GM23338 (cell line): ENCODE results near the gene TLE1. TPM values are rescaled to one million over a fixed set of nuclear protein-coding genes. Genes with fewer than 3 reads are reported as not detected.
A peak's percentile ranks its signal among the peaks of the same experiment; 100 is the strongest.

Experiments used
- ATAC-seq: fragments of 200-7000 bp; cut with Tn5 transposase; 3 replicates; pipeline ENCODE4 v1.9.1; 2020
- DNase-seq: peaks from one replicate; pipeline ENCODE4 v3.0.0-alpha.2; 2015; ENCODE audit warnings: low spot score
- H2AFZ ChIP-seq: fragments of 200-600 bp; sonication (generic); 2 replicates; pipeline ENCODE4 v1.8.0; 2016; ENCODE audit warnings: antibody characterized with exemption, mild to moderate bottlenecking, moderate library complexity
- H3F3A ChIP-seq: fragments of 200-600 bp; sonication (generic); replicated peaks from 2 replicates; pipeline ENCODE4 v1.8.0; 2017; ENCODE audit warnings: antibody characterized with exemption, mixed run types, low read depth
- H3K27ac ChIP-seq: fragments of 200-600 bp; sonication (generic); 2 replicates; pipeline ENCODE4 v1.6.1; 2016; ENCODE audit warnings: low read depth
- H3K27me3 ChIP-seq: fragments of 200-600 bp; sonication (generic); 2 replicates; pipeline ENCODE4 v1.8.0; 2016; ENCODE audit warnings: mild to moderate bottlenecking, mixed run types, moderate library complexity; ENCODE audit not compliant: insufficient read depth
- H3K36me3 ChIP-seq: fragments of 200-600 bp; sonication (generic); 2 replicates; pipeline ENCODE4 v1.8.0; 2016; ENCODE audit warnings: mild to moderate bottlenecking; ENCODE audit not compliant: insufficient read depth
- H3K4me1 ChIP-seq: fragments of 200-600 bp; sonication (generic); 2 replicates; pipeline ENCODE4 v1.8.0; 2016; ENCODE audit warnings: mild to moderate bottlenecking, moderate library complexity; ENCODE audit not compliant: insufficient read depth
- H3K4me2 ChIP-seq: fragments of 200-600 bp; sonication (generic); 2 replicates; pipeline ENCODE4 v1.7.1; 2017; ENCODE audit warnings: mixed run types
- H3K4me3 ChIP-seq: fragments of 200-600 bp; sonication (generic); 2 replicates; pipeline ENCODE4 v1.6.1; 2016; ENCODE audit warnings: mixed run types
- H3K79me2 ChIP-seq: fragments of 200-600 bp; sonication (generic); replicated peaks from 2 replicates; pipeline ENCODE4 v1.8.0; 2017; ENCODE audit warnings: mild to moderate bottlenecking; ENCODE audit not compliant: insufficient read depth
- H3K9me2 ChIP-seq: fragments of 200-600 bp; sonication (generic); 2 replicates; pipeline ENCODE4 v1.8.0; 2017; ENCODE audit not compliant: insufficient read depth
- H4K20me1 ChIP-seq: fragments of 200-600 bp; sonication (generic); replicated peaks from 2 replicates; pipeline ENCODE4 v1.8.0; 2017; ENCODE audit warnings: mild to moderate bottlenecking; ENCODE audit not compliant: insufficient read depth
- H3K27ac Mint-ChIP-seq: 2 replicates; pipeline ENCODE4 v1.8.0; 2020; ENCODE audit warnings: inconsistent platforms, mild to moderate bottlenecking, moderate library complexity, mixed read lengths
- H3K27me3 Mint-ChIP-seq: 3 replicates; pipeline ENCODE4 v1.8.0; 2022; ENCODE audit warnings: low read depth, mild to moderate bottlenecking, moderate library complexity, mixed read lengths, inconsistent platforms; ENCODE audit not compliant: insufficient read depth, poor library complexity
- H3K36me3 Mint-ChIP-seq: 3 replicates; pipeline ENCODE4 v1.8.0; 2021; ENCODE audit warnings: low read depth, mild to moderate bottlenecking, inconsistent platforms, moderate library complexity, mixed read lengths
- H3K4me1 Mint-ChIP-seq: 3 replicates; pipeline ENCODE4 v1.8.0; 2020; ENCODE audit warnings: mild to moderate bottlenecking, inconsistent platforms, mixed read lengths
- H3K4me3 Mint-ChIP-seq: 3 replicates; pipeline ENCODE4 v1.8.0; 2021; ENCODE audit warnings: moderate library complexity, mild to moderate bottlenecking, inconsistent platforms, mixed read lengths
- H3K9me3 Mint-ChIP-seq: 3 replicates; pipeline ENCODE4 v1.8.0; 2020; ENCODE audit warnings: moderate library complexity, mild to moderate bottlenecking, inconsistent platforms, mixed read lengths
- CREB1 ChIP-seq: fragments of 250-450 bp; sonication (Bioruptor Pico); IDR thresholded peaks from 2 replicates; pipeline ENCODE4 v1.5.0; 2020; ENCODE audit warnings: low read depth, mild to moderate bottlenecking, moderate library complexity
- CTCF ChIP-seq, 2 experiments: fragments of 200-600 bp in 1 of 2; sonication (generic) in 1 of 2; conservative IDR thresholded peaks; 2 replicates each; pipeline versions ENCODE4 v1.5.1 to v1.6.1; 2016 to 2017; ENCODE audit warnings: antibody characterized with exemption in 2 of 2, low read depth in 2 of 2, mild to moderate bottlenecking in 2 of 2, moderate library complexity in 1 of 2
- EZH2 ChIP-seq: fragments of 200-600 bp; sonication (generic); IDR thresholded peaks from one replicate; pipeline ENCODE4 v1.8.0; 2017; ENCODE audit warnings: antibody characterized with exemption, mild to moderate bottlenecking, low read depth; ENCODE audit not compliant: unreplicated experiment
- EZH2phosphoT487 ChIP-seq: fragments of 200-600 bp; sonication (generic); IDR thresholded peaks from one replicate; pipeline ENCODE4 v1.8.1; 2018; ENCODE audit warnings: antibody characterized with exemption; ENCODE audit not compliant: unreplicated experiment
- JUNB ChIP-seq: IDR thresholded peaks from one replicate; pipeline ENCODE4 v1.6.1; 2016; ENCODE audit warnings: antibody characterized with exemption; ENCODE audit not compliant: unreplicated experiment
- NANOG ChIP-seq: IDR thresholded peaks from 2 replicates; pipeline ENCODE4 v1.6.1; 2016; ENCODE audit warnings: antibody characterized with exemption, borderline replicate concordance
- STAT1 ChIP-seq: IDR thresholded peaks from one replicate; pipeline ENCODE4 v1.6.1; 2016; ENCODE audit warnings: antibody characterized with exemption; ENCODE audit not compliant: unreplicated experiment
- ZNF331 ChIP-seq: fragments of 250-450 bp; sonication (Bioruptor Pico); IDR thresholded peaks from 2 replicates; pipeline ENCODE4 v1.5.0; 2020; ENCODE audit warnings: low read depth, mild to moderate bottlenecking, moderate library complexity
- ZNF462 ChIP-seq: fragments of 250-450 bp; sonication (Bioruptor Pico); IDR thresholded peaks from 2 replicates; pipeline ENCODE4 v1.5.0; 2020; ENCODE audit warnings: mild to moderate bottlenecking, moderate library complexity
- polyA plus RNA-seq: library from polyadenylated mRNA; unstranded; fragments of >200 nt; fragmentation: Nextera tagmentation; extraction: Ambion mirVana; gene quantifications from 2 replicates; pipeline ENCODE4 v1.2.1, GENCODE V29; 2016
- total RNA-seq: library from RNA; depleted of rRNA; stranded (reverse); fragments of >200 nt; shearing (Covaris generic); gene quantifications from 2 replicates; pipeline ENCODE4 v1.2.3, GENCODE V29; 2014
- TF ChIP-seq, protein P1 (sequence below): IDR thresholded peaks from 2 replicates; pipeline ENCODE4 v1.6.1; 2016; ENCODE audit warnings: antibody characterized with exemption

The TLE1 gene
- total and polyA plus RNA-seq, 2 experiments from 2014 or later, result 58.1 to 132 TPM

DNA sequence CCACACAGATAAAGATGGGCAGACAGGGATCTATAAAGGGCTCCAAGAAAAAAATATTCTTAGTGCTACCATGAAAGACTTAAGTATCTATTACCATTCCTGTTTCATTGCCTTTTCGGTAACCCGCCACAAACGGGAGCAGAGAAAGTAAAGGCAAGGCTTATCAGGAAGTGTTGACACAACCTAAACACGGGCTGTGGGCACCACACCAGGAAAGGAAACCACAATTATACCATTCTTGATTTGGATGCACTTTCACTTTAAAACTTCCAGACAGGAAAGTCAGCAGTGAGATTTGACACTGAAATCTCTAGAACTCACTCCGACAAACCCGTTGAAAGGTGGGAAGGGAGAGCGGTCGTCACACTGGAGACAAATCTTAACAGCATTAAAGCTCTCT lies 6.5 kb downstream of the TLE1 start (continued):
- TF ChIP-seq, protein P1, sequence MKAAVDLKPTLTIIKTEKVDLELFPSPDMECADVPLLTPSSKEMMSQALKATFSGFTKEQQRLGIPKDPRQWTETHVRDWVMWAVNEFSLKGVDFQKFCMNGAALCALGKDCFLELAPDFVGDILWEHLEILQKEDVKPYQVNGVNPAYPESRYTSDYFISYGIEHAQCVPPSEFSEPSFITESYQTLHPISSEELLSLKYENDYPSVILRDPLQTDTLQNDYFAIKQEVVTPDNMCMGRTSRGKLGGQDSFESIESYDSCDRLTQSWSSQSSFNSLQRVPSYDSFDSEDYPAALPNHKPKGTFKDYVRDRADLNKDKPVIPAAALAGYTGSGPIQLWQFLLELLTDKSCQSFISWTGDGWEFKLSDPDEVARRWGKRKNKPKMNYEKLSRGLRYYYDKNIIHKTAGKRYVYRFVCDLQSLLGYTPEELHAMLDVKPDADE, result no peak
- TF ChIP-seq STAT1 (no peak), CREB1 (CRISPR knock-in tag) (no peak), NANOG (no peak)

DNA sequence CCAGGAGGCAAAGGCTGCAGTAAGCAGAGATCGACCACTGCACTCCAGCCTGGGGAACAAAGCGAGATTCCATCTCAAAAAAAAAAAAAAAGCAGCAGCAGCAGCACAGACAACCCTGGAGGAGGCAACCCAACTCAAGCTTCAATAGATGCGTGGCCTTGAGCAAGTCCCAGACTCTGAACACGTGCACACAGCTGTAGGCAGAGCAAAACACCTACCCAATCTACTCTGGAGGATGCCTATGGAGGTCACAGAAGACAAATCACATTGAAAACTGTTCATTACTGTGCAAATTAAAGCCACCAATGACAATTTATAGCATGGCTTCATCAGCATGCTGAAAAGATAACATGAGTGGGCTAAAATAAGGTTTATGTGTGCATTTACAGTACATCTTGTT lies 7.2 kb downstream of the TLE1 start:
- TF ChIP-seq ZNF331 (CRISPR knock-in tag) (no peak), CREB1 (CRISPR knock-in tag) (no peak), STAT1 (no peak), EZH2 (no peak), JUNB (no peak)
- Histone ChIP-seq H3K4me2 (no peak overlapping the region), H4K20me1 (peaks cover 92% of the 10 kb centered on the region), H3K79me2 (peaks cover 100% of the 10 kb centered on the region), H3K27ac (no peak overlapping the region), H3K4me1 (peaks cover 68% of the 10 kb centered on the region), H3K36me3 (peaks cover 41% of the 10 kb centered on the region), H3K4me3 (no peak overlapping the region), H3K27me3 (no peaks in the 10 kb centered on the region), H2AFZ (no peak overlapping the region), H3K9me2 (no peaks in the 10 kb centered on the region), H3F3A (no peaks in the 10 kb centered on the region)
- no peak for DNase-seq
- no peaks in the 10 kb centered on the region; the same call in 2 of the 3 replicates for H3K9me3 Mint-ChIP-seq
- no peak overlapping the region for H3K4me3 Mint-ChIP-seq
- peaks cover 22% of the 10 kb centered on the region for H3K36me3 Mint-ChIP-seq
- peaks cover 8% of the 10 kb centered on the region for H3K27me3 Mint-ChIP-seq
- H3K27ac Mint-ChIP-seq, result no peak overlapping the region
- peaks cover 29% of the 10 kb centered on the region for H3K4me1 Mint-ChIP-seq
- no peak for ATAC-seq

DNA sequence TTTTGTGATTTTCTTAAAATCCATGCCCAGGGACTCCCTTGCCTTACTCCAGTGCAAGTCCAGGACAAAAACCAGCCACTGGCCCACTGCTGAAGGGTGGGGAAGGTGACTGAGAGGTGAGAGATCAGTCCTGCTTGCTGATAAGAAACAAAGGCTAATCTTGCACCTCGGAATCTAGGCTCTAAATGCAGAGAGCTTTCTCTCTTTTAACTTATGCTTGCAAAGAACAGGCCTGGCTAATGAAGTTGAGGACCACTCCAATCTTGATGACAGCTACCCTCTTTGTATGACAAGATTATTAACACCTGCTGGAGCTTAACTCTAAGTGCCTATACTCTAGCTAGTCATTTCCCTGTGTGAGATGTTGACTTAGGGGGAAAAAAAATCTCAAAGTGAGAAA lies 8.8 kb downstream of the TLE1 start:
- peaks cover 43% of the 10 kb centered on the region for H3K36me3 ChIP-seq
- H3K27ac ChIP-seq, result no peak overlapping the region
- H3K4me1 ChIP-seq, result peaks cover 64% of the 10 kb centered on the region
- 0 out of 2 replicates have a peak, but pooled peaks cover 4% of the 10 kb centered on the region for H3F3A ChIP-seq
- Mint-ChIP-seq H3K36me3 (peaks cover 37% of the 10 kb centered on the region), H3K9me3 (no peaks in the 10 kb centered on the region), H3K27me3 (peaks cover 16% of the 10 kb centered on the region), H3K27ac (0 out of 2 replicates have a peak overlapping the region, but pooled peaks have one; percentile 45), H3K4me1 (peaks cover 41% of the 10 kb centered on the region), H3K4me3 (peak overlapping the region; percentile 8; the same call in 1 of the 3 replicates)
- H3K4me2 ChIP-seq, result peak overlapping the region; percentile 47; the same call in 1 of the 2 replicates
- H3K9me2 ChIP-seq, result no peaks in the 10 kb centered on the region
- H3K79me2 ChIP-seq, result peaks cover 100% of the 10 kb centered on the region
- no peak for DNase-seq
- no peaks in the 10 kb centered on the region for H3K27me3 ChIP-seq
- no peak for ATAC-seq
- H2AFZ ChIP-seq, result no peak overlapping the region
- H3K4me3 ChIP-seq, result no peak overlapping the region
- TF ChIP-seq ZNF462 (no peak), CTCF (conservative IDR thresholded peaks at IDR 0.05; ENCODE audit: low read depth in 2 of 2) (no peak), EZH2phosphoT487 (no peak), CREB1 (CRISPR knock-in tag) (no peak)
- TF ChIP-seq, protein P1, result no peak
- peaks cover 93% of the 10 kb centered on the region for H4K20me1 ChIP-seq
